Tibial nerve (tissue), 4 donors: ENCODE results near the gene JTB. TPM values are rescaled to one million over a fixed set of nuclear protein-coding genes. Genes with fewer than 3 reads are reported as not detected.

Source experiments
- DNase-seq, 2 donors: peaks; one replicate each; pipeline ENCODE4 v3.0.0-alpha.2; 2019; ENCODE audit warnings: low spot score in 2 of 2
- H3K27ac ChIP-seq, 4 donors: fragments of 200-600 bp; sonication (generic) in 3 of 4; one replicate each; pipeline ENCODE4 v1.5.1; 2017 to 2019; ENCODE audit warnings: mild to moderate bottlenecking in 1 of 4
- H3K27me3 ChIP-seq, 2 donors: fragments of 200-600 bp; sonication (generic) in 1 of 2; one replicate each; pipeline versions ENCODE4 v1.5.1 to v1.6.0; 2017 to 2019
- H3K36me3 ChIP-seq, 3 donors: fragments of 200-600 bp; sonication (generic); one replicate each; pipeline ENCODE4 v1.5.1; 2018 to 2019
- H3K4me1 ChIP-seq, 4 donors: fragments of 200-600 bp; sonication (generic) in 3 of 4; one replicate each; pipeline ENCODE4 v1.5.1; 2017 to 2019
- H3K4me3 ChIP-seq, 4 donors: fragments of 200-600 bp; sonication (generic) in 3 of 4; one replicate each; pipeline ENCODE4 v1.5.1; 2017 to 2019; ENCODE audit warnings: mild to moderate bottlenecking in 1 of 4, moderate library complexity in 1 of 4
- H3K9me3 ChIP-seq, 4 donors: fragments of 200-600 bp; sonication (generic) in 3 of 4; one replicate each; pipeline ENCODE4 v1.5.1; 2017 to 2019
- EP300 ChIP-seq, 2 donors: sonication (generic); formaldehyde crosslinking; IDR thresholded peaks; one replicate each; pipeline ENCODE4 v1.6.1; 2017; ENCODE audit warnings: antibody characterized with exemption in 2 of 2, mild to moderate bottlenecking in 1 of 2
- POLR2A ChIP-seq, 2 donors: fragments of 450-650 bp; IDR thresholded peaks; one replicate each; pipeline ENCODE4 v1.6.1; 2017; ENCODE audit warnings: antibody characterized with exemption in 2 of 2, mild to moderate bottlenecking in 2 of 2, moderate library complexity in 2 of 2
- WGBS, 2 donors: methylation state at CpG; one replicate each; pipeline ENCODE4 v1.1.5; 2018; 5-methylcytosine and 5-hydroxymethylcytosine counted together
- total RNA-seq, 4 donors: library from RNA; depleted of rRNA; stranded (reverse); fragments of >200 nt; gene quantifications; one replicate each; pipeline ENCODE4 v1.1.0, GENCODE V29; 2016
- TF ChIP-seq, protein P1 (sequence below), 5 experiments: fragments of 200-600 bp in 3 of 5; fragments of 450-650 bp in 2 of 5; sonication (generic) in 3 of 5; IDR thresholded peaks; one replicate each; pipeline ENCODE4 v1.5.1; 2016 to 2019; ENCODE audit warnings: antibody characterized with exemption in 5 of 5, mild to moderate bottlenecking in 3 of 5, moderate library complexity in 2 of 5

Gene JTB
- total RNA-seq, 4 donors from 2014 or later, result 149 to 289 (median 241) TPM

DNA sequence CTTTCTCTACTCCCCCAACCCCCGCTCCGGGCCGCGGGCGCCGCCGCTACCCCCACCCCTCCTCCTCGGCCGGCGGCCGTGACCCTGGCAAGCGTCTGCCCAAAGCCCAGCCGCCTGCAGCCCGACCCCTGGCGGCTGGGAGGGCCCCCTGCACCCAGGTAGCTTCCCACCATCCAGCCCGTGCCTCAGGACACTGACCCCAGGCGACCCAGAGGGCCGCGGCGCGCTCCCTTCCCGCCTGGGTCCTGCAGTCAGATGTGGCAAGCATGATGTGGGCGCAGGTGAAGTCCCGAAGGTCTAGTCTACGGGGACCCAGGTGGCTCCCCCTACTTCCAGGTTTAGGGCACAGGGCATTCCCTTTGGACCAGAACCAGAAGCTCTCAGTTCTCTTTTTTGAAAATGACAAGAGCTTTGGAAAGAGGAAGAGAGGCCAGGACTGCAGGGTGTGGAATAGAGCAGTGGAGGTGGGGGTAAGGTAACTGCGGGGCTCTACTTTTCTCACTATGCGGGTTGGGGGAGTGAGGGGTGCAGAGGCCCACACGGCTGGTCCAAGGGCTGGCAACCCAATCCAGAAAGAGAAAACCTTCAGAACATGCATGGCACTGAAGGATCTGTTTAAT lies 30.7 kb downstream of the JTB start, which contains the start of gene DENND4B:
Gene DENND4B, minus strand, starts transcription at position 97 of the 620 bp plus-strand sequence. CDS start 2,344 bp downstream, outside the sequence.
- Histone ChIP-seq H3K4me3 (peak within 1 kb of the TSS; percentile 65 to 94 (median 82)), H3K36me3 (peaks cover 3 to 57% (median 20%) of the 10 kb centered on the region in 3 donors), H3K9me3 (no peaks in the 10 kb centered on the region), H3K27ac (peak within 1 kb of the TSS; percentile 91 to 99 (median 96)), H3K27me3 (no peaks in the 10 kb centered on the region), H3K4me1 (peaks cover 0 to 29% (median 14%) of the 10 kb centered on the region in 4 donors)
- peak; percentile 54 to 65 for DNase-seq
- peak in 1 of 2 donors; percentile 52 for TF ChIP-seq EP300 (IDR thresholded peaks at IDR 0.05)
- TF ChIP-seq POLR2A (IDR thresholded peaks at IDR 0.05), result no peak
- TF ChIP-seq, protein P1, sequence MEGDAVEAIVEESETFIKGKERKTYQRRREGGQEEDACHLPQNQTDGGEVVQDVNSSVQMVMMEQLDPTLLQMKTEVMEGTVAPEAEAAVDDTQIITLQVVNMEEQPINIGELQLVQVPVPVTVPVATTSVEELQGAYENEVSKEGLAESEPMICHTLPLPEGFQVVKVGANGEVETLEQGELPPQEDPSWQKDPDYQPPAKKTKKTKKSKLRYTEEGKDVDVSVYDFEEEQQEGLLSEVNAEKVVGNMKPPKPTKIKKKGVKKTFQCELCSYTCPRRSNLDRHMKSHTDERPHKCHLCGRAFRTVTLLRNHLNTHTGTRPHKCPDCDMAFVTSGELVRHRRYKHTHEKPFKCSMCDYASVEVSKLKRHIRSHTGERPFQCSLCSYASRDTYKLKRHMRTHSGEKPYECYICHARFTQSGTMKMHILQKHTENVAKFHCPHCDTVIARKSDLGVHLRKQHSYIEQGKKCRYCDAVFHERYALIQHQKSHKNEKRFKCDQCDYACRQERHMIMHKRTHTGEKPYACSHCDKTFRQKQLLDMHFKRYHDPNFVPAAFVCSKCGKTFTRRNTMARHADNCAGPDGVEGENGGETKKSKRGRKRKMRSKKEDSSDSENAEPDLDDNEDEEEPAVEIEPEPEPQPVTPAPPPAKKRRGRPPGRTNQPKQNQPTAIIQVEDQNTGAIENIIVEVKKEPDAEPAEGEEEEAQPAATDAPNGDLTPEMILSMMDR (IDR thresholded peaks at IDR 0.05), result peak; percentile 93 to 99 (median 99)
- 18 to 26% methylated on average over 8 to 14 of the region's 28 CpGs for WGBS, 2 donors

DNA sequence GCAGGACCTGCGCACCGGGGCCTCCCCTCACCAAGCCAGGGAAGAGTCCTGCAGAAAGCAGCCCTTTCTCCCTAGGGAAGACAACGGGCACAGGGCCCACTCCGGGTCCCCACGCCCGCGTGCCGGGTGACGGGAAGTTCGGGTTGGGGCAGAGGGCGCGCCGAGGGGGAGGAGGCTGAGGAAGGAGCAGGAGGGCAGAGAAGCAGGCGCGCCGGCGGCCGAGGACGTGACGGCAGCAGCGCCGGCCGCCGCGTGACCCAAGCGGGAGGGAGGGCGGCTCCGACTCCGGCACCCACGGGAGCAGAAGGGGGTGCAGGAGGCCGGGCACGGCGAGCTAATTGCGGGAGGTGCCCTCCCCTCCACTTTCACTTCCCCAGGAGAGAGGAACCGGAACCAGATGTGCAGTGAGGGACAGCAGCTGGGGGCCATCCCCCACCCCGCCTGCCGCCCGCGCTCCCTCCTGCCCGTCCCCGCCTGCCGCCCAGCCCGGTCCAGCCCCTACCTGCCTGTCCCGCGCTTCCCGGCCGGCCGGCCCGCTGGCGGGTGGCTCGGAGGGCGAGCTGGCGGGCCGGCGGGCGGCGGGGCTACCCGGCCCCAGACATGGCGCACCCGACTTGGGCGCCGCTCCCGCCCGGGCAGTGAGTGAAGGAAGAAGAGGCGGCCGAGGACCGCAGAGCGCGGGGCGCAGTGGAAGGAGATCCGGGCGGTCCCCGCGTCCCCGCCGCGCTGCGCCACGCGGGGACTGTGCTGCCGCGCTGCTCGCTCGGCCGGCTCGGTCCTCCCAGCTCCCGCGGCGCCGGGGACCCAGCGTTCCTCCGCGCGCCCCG lies 31.5 kb downstream of the JTB start:
- H3K36me3 ChIP-seq, result peaks cover 3 to 57% (median 14%) of the 10 kb centered on the region in 3 donors
- peak overlapping the region; percentile 91 to 99 (median 96) for H3K27ac ChIP-seq
- no peaks in the 10 kb centered on the region for H3K9me3 ChIP-seq
- peak overlapping the region; percentile 65 to 94 (median 82) for H3K4me3 ChIP-seq
- peaks cover 0 to 29% (median 14%) of the 10 kb centered on the region in 4 donors for H3K4me1 ChIP-seq
- no peaks in the 10 kb centered on the region for H3K27me3 ChIP-seq
- TF ChIP-seq, protein P1 (IDR thresholded peaks at IDR 0.05), result no peak
- TF ChIP-seq POLR2A (IDR thresholded peaks at IDR 0.05), result peak in 1 of 2 donors; percentile 53
- peak; percentile 73 to 94 for TF ChIP-seq EP300 (IDR thresholded peaks at IDR 0.05)
- 0% methylated on average over 1 to 23 of the region's 95 CpGs for WGBS, 2 donors
- peak; percentile 72 to 78 for DNase-seq

GRCh38 chr1:153945131-153945794 lies 32.2 kb downstream of the JTB start:
- peak overlapping the region; percentile 91 to 99 (median 96) for H3K27ac ChIP-seq
- DNase-seq, result peak in 1 of 2 donors; percentile 48
- TF ChIP-seq, protein P1 (IDR thresholded peaks at IDR 0.05), result no peak
- TF ChIP-seq POLR2A (IDR thresholded peaks at IDR 0.05), result no peak
- TF ChIP-seq EP300 (IDR thresholded peaks at IDR 0.05), result no peak
- no peaks in the 10 kb centered on the region for H3K9me3 ChIP-seq
- H3K27me3 ChIP-seq, result no peaks in the 10 kb centered on the region
- peaks cover 0 to 29% (median 14%) of the 10 kb centered on the region in 4 donors for H3K4me1 ChIP-seq
- H3K4me3 ChIP-seq, result peak overlapping the region; percentile 65 to 94 (median 82)
- 28 to 48% methylated on average over 7 to 12 of the region's 12 CpGs for WGBS, 2 donors
- peaks cover 3 to 57% (median 11%) of the 10 kb centered on the region in 3 donors for H3K36me3 ChIP-seq

- 70 to 80% methylated on average over 3 of the region's 3 CpGs for WGBS, 2 donors
- TF ChIP-seq, protein P1 (IDR thresholded peaks at IDR 0.05), result no peak
- TF ChIP-seq POLR2A (IDR thresholded peaks at IDR 0.05) (no peak), EP300 (IDR thresholded peaks at IDR 0.05) (no peak)
- no peak for DNase-seq
Observed at GRCh38 chr1:153944827-153945117, 32.7 kb downstream of the JTB start.

More at GRCh38 chr1:153944827-153945117, 32.7 kb downstream of the JTB start:
- H3K9me3 ChIP-seq, result no peaks in the 10 kb centered on the region
- peaks cover 0 to 29% (median 14%) of the 10 kb centered on the region in 4 donors for H3K4me1 ChIP-seq
- H3K27me3 ChIP-seq, result no peaks in the 10 kb centered on the region
- peaks cover 3 to 57% (median 7%) of the 10 kb centered on the region in 3 donors for H3K36me3 ChIP-seq
- peak overlapping the region in 3 of 4 donors; percentile 65 to 94 (median 73) for H3K4me3 ChIP-seq
- peak overlapping the region; percentile 91 to 99 (median 96) for H3K27ac ChIP-seq
